Measurements from ENCODE around the gene SNAP47. TPM values are rescaled to one million over a fixed set of nuclear protein-coding genes. Genes with fewer than 3 reads are reported as not detected.

SNAP47 gene
- total RNA-seq, 2 experiments from 2014 or later = 30.3 to 31.2 TPM

GRCh38 chr1:227795732-227796131 is 60.5 kb downstream of the SNAP47 start:
- ATAC-seq = no peak
- no peak overlapping the region for H3K4me3 Mint-ChIP-seq
- H3K36me3 Mint-ChIP-seq (ENCODE audit: low read depth) = no peaks in the 10 kb centered on the region
- ChIA-PET POLR2A (interaction anchor here (0.6 kb wide), 1 partner anchor 1457 kb away, joined by 3 read pairs; no protein-coding TSS in a partner anchor), CTCF (no interaction called here)
- no peaks in the 10 kb centered on the region for H3K9me3 Mint-ChIP-seq (ENCODE audit: low read depth)
- intact Hi-C loops (cut with DNase I, micrococcal nuclease) = no loop called here
- H3K27me3 Mint-ChIP-seq = no peaks in the 10 kb centered on the region
- DNase-seq = no peak
- no peaks in the 10 kb centered on the region for H3K4me1 Mint-ChIP-seq
- H3K27ac Mint-ChIP-seq = no peak overlapping the region

DNA sequence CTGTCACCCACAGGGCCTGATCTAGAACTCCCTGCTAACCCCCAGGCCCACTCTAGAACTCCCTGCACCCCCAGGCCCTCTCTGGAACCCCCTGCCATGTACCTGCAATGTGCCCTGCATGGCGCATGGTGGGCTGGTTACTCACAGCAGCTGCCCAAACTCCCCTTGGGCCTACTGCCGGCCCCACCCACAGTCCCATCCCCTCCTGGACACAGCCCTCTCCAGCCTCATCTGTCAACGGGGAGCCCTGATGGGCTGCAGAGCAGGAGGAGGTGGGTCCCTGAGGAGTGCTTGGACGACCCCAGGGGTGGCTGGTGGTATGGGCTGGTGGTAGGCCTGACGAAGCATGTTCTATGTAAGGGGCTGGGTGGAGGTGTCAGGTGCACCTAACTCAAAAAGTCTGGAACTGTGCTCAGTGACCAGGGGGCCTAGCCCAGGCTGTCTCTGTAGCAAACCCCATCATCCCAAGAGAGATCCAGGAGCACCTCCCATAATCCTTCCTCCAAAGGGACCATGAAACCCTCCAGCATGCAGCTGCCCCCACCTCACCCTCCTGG is 61.2 kb downstream of the SNAP47 start:
- Mint-ChIP-seq H3K27ac (no peak overlapping the region), H3K36me3 (ENCODE audit: low read depth) (no peaks in the 10 kb centered on the region), H3K27me3 (no peaks in the 10 kb centered on the region), H3K9me3 (ENCODE audit: low read depth) (no peaks in the 10 kb centered on the region), H3K4me3 (no peak overlapping the region), H3K4me1 (no peaks in the 10 kb centered on the region)
- ChIA-PET POLR2A (no interaction called here), CTCF (no interaction called here)
- DNase-seq (no peak), ATAC-seq (no peak)
- intact Hi-C loops (cut with DNase I, micrococcal nuclease) = no loop called here

DNA sequence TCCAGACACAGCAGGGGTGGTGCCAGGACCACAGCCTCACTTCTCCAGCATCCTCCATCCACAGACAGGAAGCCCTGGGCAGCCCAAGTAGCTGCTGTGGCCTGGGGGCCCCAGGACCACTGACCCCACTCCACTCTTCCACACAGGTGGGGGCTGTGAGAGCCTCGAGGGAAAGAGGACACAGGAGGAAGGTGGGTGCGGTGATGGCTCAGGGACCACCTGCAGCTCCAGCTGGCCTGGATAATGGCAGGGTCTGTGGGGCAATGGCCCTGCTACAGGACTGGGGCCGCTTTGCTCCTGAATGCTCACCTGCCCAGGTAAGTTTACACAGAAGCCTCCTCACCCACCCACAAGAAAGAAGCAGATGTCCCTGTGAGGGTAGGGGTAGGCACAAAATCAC is 61.9 kb downstream of the SNAP47 start:
- no peaks in the 10 kb centered on the region for H3K27me3 Mint-ChIP-seq
- no peak for ATAC-seq
- CTCF ChIA-PET = no interaction called here
- H3K36me3 Mint-ChIP-seq (ENCODE audit: low read depth) = no peaks in the 10 kb centered on the region
- intact Hi-C loops (cut with DNase I, micrococcal nuclease) = no loop called here
- no peak for DNase-seq
- POLR2A ChIA-PET = no interaction called here
- no peak overlapping the region for H3K27ac Mint-ChIP-seq
- no peaks in the 10 kb centered on the region for H3K9me3 Mint-ChIP-seq (ENCODE audit: low read depth)
- no peak overlapping the region for H3K4me3 Mint-ChIP-seq
- no peaks in the 10 kb centered on the region for H3K4me1 Mint-ChIP-seq

DNA sequence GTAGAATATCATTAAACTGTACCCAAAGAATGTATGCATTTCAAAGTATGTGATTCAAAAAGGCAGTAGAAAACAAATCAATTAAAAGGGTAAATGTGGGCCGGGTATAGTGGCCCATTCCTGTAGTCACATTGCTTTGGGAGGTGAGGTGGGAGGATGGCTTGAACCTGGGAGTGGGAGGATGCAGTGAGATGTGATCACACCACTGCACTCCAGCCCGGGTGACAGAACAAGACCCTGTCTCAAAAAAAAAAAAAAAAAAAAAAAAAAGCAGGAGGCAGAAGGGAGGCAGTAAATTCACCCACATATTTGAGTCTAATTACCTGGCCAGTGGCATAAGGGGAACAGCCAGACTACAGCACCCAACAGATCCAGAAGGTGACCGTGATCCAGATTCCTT is 62.4 kb downstream of the SNAP47 start:
- ATAC-seq = no peak

GRCh38 chr1:227798078-227798802 is 63.0 kb downstream of the SNAP47 start:
- Mint-ChIP-seq H3K4me1 (no peaks in the 10 kb centered on the region), H3K9me3 (ENCODE audit: low read depth) (no peaks in the 10 kb centered on the region), H3K36me3 (ENCODE audit: low read depth) (no peaks in the 10 kb centered on the region), H3K4me3 (no peak overlapping the region), H3K27me3 (no peaks in the 10 kb centered on the region), H3K27ac (no peak overlapping the region)
- ATAC-seq (no peak), DNase-seq (no peak)
- ChIA-PET POLR2A (no interaction called here), CTCF (interaction anchor here (0.8 kb wide), 1 partner anchor 24 kb away, joined by 4 read pairs; no protein-coding TSS in a partner anchor)
- intact Hi-C loops (cut with DNase I, micrococcal nuclease) = no loop called here

More for the DNA sequence above, 62.4 kb downstream of the SNAP47 start:
- intact Hi-C loops (cut with DNase I, micrococcal nuclease) = no loop called here
- Mint-ChIP-seq H3K9me3 (ENCODE audit: low read depth) (no peaks in the 10 kb centered on the region), H3K4me3 (no peak overlapping the region), H3K4me1 (no peaks in the 10 kb centered on the region), H3K27ac (no peak overlapping the region), H3K36me3 (ENCODE audit: low read depth) (no peaks in the 10 kb centered on the region), H3K27me3 (no peaks in the 10 kb centered on the region)
- ChIA-PET POLR2A (no interaction called here), CTCF (no interaction called here)
- no peak for DNase-seq

DNA sequence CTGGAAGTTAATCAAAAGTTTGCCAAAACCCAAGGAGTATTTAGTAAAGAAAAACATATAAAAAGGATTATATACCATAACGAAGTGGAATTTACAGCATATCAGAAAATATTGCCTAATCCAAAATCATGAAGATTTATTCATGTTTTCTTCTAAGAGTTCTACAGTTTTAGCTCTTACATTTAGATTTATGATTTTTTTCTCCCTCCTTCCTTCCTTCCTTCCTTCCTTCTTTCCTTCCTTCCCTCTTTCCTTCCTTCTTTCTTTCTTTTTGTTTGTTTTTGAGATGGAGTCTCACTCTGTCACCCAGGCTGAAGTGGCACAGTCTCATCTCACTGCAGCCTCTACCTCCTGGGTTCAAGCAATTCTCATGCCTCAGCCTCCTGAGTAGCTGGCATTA is 64.5 kb downstream of the SNAP47 start:
- H3K27me3 Mint-ChIP-seq = peaks cover 4% of the 10 kb centered on the region
- CTCF ChIA-PET = no interaction called here
- no peak for ATAC-seq
- intact Hi-C loops (cut with DNase I, micrococcal nuclease) = no loop called here
- H3K36me3 Mint-ChIP-seq (ENCODE audit: low read depth) = no peaks in the 10 kb centered on the region
- no peak for DNase-seq
- peaks cover 5% of the 10 kb centered on the region for H3K9me3 Mint-ChIP-seq (ENCODE audit: low read depth)
- H3K4me3 Mint-ChIP-seq = no peak overlapping the region
- POLR2A ChIA-PET = interaction anchor here (0.5 kb wide), 1 partner anchor 37 kb away, joined by 5 read pairs; no protein-coding TSS in a partner anchor
- no peaks in the 10 kb centered on the region for H3K4me1 Mint-ChIP-seq
- H3K27ac Mint-ChIP-seq = no peak overlapping the region

DNA sequence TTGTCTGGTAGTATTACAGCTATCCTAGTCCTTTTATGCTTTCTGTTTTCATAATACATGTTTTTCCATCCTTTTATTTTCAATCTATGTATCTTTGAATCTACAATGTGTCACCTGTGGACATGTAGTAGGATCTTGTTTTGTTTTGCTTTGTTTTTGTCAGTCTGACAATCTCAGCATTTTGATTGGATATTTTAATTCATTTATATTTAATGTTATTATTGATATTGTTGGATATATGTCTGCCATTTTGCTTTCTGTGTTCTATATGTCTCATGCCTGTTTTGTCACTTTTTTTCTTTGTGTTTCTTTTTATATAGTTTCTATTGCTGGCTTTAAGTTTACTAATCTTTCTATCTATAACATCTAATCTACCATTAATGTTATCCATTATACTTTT is 68.7 kb downstream of the SNAP47 start:
- POLR2A ChIA-PET = no interaction called here
- no peak for ATAC-seq
- Mint-ChIP-seq H3K4me1 (peaks cover 4% of the 10 kb centered on the region), H3K36me3 (ENCODE audit: low read depth) (no peaks in the 10 kb centered on the region), H3K27me3 (peaks cover 4% of the 10 kb centered on the region), H3K4me3 (no peak overlapping the region), H3K27ac (no peak overlapping the region), H3K9me3 (ENCODE audit: low read depth) (peaks cover 6% of the 10 kb centered on the region)
- DNase-seq = no peak
- CTCF ChIA-PET = no interaction called here
- intact Hi-C loops (cut with DNase I, micrococcal nuclease) = no loop called here

DNA sequence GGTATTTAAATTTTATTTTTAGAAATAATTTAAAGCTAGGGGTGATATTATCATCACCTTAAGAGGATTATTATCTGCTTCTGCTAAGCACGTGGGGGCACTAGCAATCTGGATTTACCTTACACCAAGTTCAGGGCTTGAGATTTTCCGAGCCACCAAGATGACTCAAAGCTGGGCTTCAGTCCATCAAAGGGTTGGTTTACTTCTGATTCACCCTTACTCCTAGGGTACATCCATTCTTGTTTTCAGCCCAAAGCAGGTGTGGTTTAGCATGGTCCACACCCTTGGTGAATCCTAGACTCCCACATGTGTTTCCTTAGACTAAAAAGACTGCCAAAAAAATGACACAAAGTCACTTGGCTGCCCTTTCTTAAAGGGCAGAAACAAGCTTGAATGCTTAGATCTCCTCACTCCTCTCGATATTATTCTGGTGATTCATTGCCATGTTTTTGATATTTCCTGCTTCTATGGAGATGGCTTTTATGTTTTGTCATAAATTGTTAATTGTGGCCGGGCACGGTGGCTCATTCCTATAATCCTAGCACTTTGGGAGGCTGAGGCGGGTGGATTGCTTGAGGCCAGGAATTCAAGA is 70.5 kb downstream of the SNAP47 start:
- H3K9me3 Mint-ChIP-seq (ENCODE audit: low read depth) = peaks cover 6% of the 10 kb centered on the region
- intact Hi-C loops (cut with DNase I, micrococcal nuclease) = no loop called here
- POLR2A ChIA-PET = no interaction called here
- DNase-seq = no peak
- CTCF ChIA-PET = no interaction called here
- peaks cover 9% of the 10 kb centered on the region for H3K4me1 Mint-ChIP-seq
- no peaks in the 10 kb centered on the region for H3K36me3 Mint-ChIP-seq (ENCODE audit: low read depth)
- H3K27ac Mint-ChIP-seq = no peak overlapping the region
- peaks cover 4% of the 10 kb centered on the region for H3K27me3 Mint-ChIP-seq
- no peak overlapping the region for H3K4me3 Mint-ChIP-seq
- ATAC-seq = no peak

GRCh38 chr1:227808566-227808965 is 73.3 kb downstream of the SNAP47 start:
- intact Hi-C loops (cut with DNase I, micrococcal nuclease) = no loop called here
- H3K4me1 Mint-ChIP-seq = peaks cover 9% of the 10 kb centered on the region
- H3K4me3 Mint-ChIP-seq = no peak overlapping the region
- peaks cover 16% of the 10 kb centered on the region for H3K9me3 Mint-ChIP-seq (ENCODE audit: low read depth)
- H3K36me3 Mint-ChIP-seq (ENCODE audit: low read depth) = peaks cover 3% of the 10 kb centered on the region
- ChIA-PET POLR2A (no interaction called here), CTCF (interaction anchor here (0.6 kb wide), 1 partner anchor 180 kb away, joined by 3 read pairs; no protein-coding TSS in a partner anchor)
- ATAC-seq (no peak), DNase-seq (no peak)
- no peak overlapping the region for H3K27ac Mint-ChIP-seq
- peaks cover 4% of the 10 kb centered on the region for H3K27me3 Mint-ChIP-seq

GRCh38 chr1:227809026-227809425 is 73.8 kb downstream of the SNAP47 start:
- CTCF ChIA-PET = no interaction called here
- Mint-ChIP-seq H3K27ac (no peak overlapping the region), H3K4me3 (no peak overlapping the region), H3K4me1 (peaks cover 9% of the 10 kb centered on the region), H3K36me3 (ENCODE audit: low read depth) (peaks cover 3% of the 10 kb centered on the region), H3K27me3 (peaks cover 4% of the 10 kb centered on the region), H3K9me3 (ENCODE audit: low read depth) (peaks cover 16% of the 10 kb centered on the region)
- POLR2A ChIA-PET = no interaction called here
- DNase-seq (no peak), ATAC-seq (peak; percentile 82)
- intact Hi-C loops (cut with DNase I, micrococcal nuclease) = no loop called here

- peaks cover 4% of the 10 kb centered on the region for H3K4me1 Mint-ChIP-seq
- no peaks in the 10 kb centered on the region for H3K27me3 Mint-ChIP-seq
- intact Hi-C loops (cut with DNase I, micrococcal nuclease) = no loop called here
- no peak overlapping the region for H3K4me3 Mint-ChIP-seq
- H3K27ac Mint-ChIP-seq = no peak overlapping the region
- no peak for DNase-seq
- peaks cover 3% of the 10 kb centered on the region for H3K36me3 Mint-ChIP-seq (ENCODE audit: low read depth)
- peaks cover 19% of the 10 kb centered on the region for H3K9me3 Mint-ChIP-seq (ENCODE audit: low read depth)
- no peak for ATAC-seq
- ChIA-PET POLR2A (no interaction called here), CTCF (no interaction called here)
Measured at GRCh38 chr1:227813962-227814361, 78.7 kb downstream of the SNAP47 start.

All from activated CD4-positive, alpha-beta T cell treated with anti-CD3 and anti-CD28 coated beads for 36 hours (primary cell).